ENCODE results near the gene ATP6V1G2.
A peak's percentile ranks its signal among the peaks of the same experiment; 100 is the strongest.

Gene ATP6V1G2

GRCh38 chr6:31587791-31588777, 41.7 kb upstream of the ATP6V1G2 start:
- Histone ChIP-seq H3K27me3 (ENCODE audit: control insufficient read depth, low read length) (0 out of 2 replicates have a peak, but pooled peaks cover 2% of the 10 kb centered on the region), H3F3A (ENCODE audit: control insufficient read depth, insufficient read depth) (peaks cover 13% of the 10 kb centered on the region), H3K4me3 (ENCODE audit: low read length) (no peak overlapping the region), H3K36me3 (ENCODE audit: control insufficient read depth, low read length) (no peaks in the 10 kb centered on the region), H3K9me2 (replicated peaks; ENCODE audit: control insufficient read depth, low read length) (no peaks in the 10 kb centered on the region), H4K20me1 (ENCODE audit: control insufficient read depth, insufficient read depth, low read depth, low read length) (no peaks in the 10 kb centered on the region), H3K4me1 (ENCODE audit: control insufficient read depth, low read length) (peaks cover 39% of the 10 kb centered on the region), H3K9me3 (ENCODE audit: control insufficient read depth, insufficient read depth, low read length) (no peaks in the 10 kb centered on the region), H3K27ac (ENCODE audit: low read depth, low read length) (no peak overlapping the region), H3K4me2 (ENCODE audit: low read length) (no peak overlapping the region), H3K79me2 (ENCODE audit: control insufficient read depth, low read length) (no peaks in the 10 kb centered on the region)
- TF ChIP-seq CTCF (IDR thresholded peaks at IDR 0.05; ENCODE audit: low read depth, low read length, poor library complexity, severe bottlenecking) (no peak), EZH2phosphoT487 (IDR thresholded peaks at IDR 0.05; ENCODE audit: borderline replicate concordance, low read length) (no peak)

- H3K4me1 ChIP-seq (ENCODE audit: control insufficient read depth, low read length): peaks cover 45% of the 10 kb centered on the region
- H4K20me1 ChIP-seq (ENCODE audit: control insufficient read depth, insufficient read depth, low read depth, low read length): no peaks in the 10 kb centered on the region
- 0 out of 2 replicates have a peak overlapping the region, but pooled peaks have one; percentile 19 for H3K27ac ChIP-seq (ENCODE audit: low read depth, low read length)
- H3F3A ChIP-seq (ENCODE audit: control insufficient read depth, insufficient read depth): peaks cover 13% of the 10 kb centered on the region
- H3K9me3 ChIP-seq (ENCODE audit: control insufficient read depth, insufficient read depth, low read length): no peaks in the 10 kb centered on the region
- no peaks in the 10 kb centered on the region for H3K79me2 ChIP-seq (ENCODE audit: control insufficient read depth, low read length)
- TF ChIP-seq CTCF (IDR thresholded peaks at IDR 0.05; ENCODE audit: low read depth, low read length, poor library complexity, severe bottlenecking): no peak
- TF ChIP-seq EZH2phosphoT487 (IDR thresholded peaks at IDR 0.05; ENCODE audit: borderline replicate concordance, low read length): no peak
- no peaks in the 10 kb centered on the region for H3K9me2 ChIP-seq (replicated peaks; ENCODE audit: control insufficient read depth, low read length)
- H3K36me3 ChIP-seq (ENCODE audit: control insufficient read depth, low read length): no peaks in the 10 kb centered on the region
- H3K27me3 ChIP-seq (ENCODE audit: control insufficient read depth, low read length): peaks cover 9% of the 10 kb centered on the region
- H3K4me2 ChIP-seq (ENCODE audit: low read length): peak overlapping the region; percentile 52
- peak overlapping the region; percentile 8 for H3K4me3 ChIP-seq (ENCODE audit: low read length)
Measured at GRCh38 chr6:31586599-31587281, 40.3 kb upstream of the ATP6V1G2 start.

- no peaks in the 10 kb centered on the region for H3K9me3 ChIP-seq (ENCODE audit: control insufficient read depth, insufficient read depth, low read length)
- H3K4me1 ChIP-seq (ENCODE audit: control insufficient read depth, low read length): peaks cover 52% of the 10 kb centered on the region
- no peaks in the 10 kb centered on the region for H4K20me1 ChIP-seq (ENCODE audit: control insufficient read depth, insufficient read depth, low read depth, low read length)
- TF ChIP-seq EZH2phosphoT487 (IDR thresholded peaks at IDR 0.05; ENCODE audit: borderline replicate concordance, low read length): no peak
- TF ChIP-seq CTCF (IDR thresholded peaks at IDR 0.05; ENCODE audit: low read depth, low read length, poor library complexity, severe bottlenecking): no peak
- no peaks in the 10 kb centered on the region for H3K79me2 ChIP-seq (ENCODE audit: control insufficient read depth, low read length)
- H3K27me3 ChIP-seq (ENCODE audit: control insufficient read depth, low read length): peaks cover 17% of the 10 kb centered on the region
- peak within 1 kb of the TSS; percentile 52 for H3K4me2 ChIP-seq (ENCODE audit: low read length)
- no peaks in the 10 kb centered on the region for H3K36me3 ChIP-seq (ENCODE audit: control insufficient read depth, low read length)
- H3K9me2 ChIP-seq (replicated peaks; ENCODE audit: control insufficient read depth, low read length): no peaks in the 10 kb centered on the region
- H3K27ac ChIP-seq (ENCODE audit: low read depth, low read length): peak within 1 kb of the TSS; percentile 19
- peaks cover 13% of the 10 kb centered on the region for H3F3A ChIP-seq (ENCODE audit: control insufficient read depth, insufficient read depth)
- H3K4me3 ChIP-seq (ENCODE audit: low read length): peak within 1 kb of the TSS; percentile 8
Measured at GRCh38 chr6:31586008-31586407, 39.6 kb upstream of the ATP6V1G2 start, which contains the start of gene LST1. Gene LST1, plus strand, starts transcription at chr6:31586277. Its CDS starts 1,023 bp downstream, at chr6:31587300.
